H1 (cell line): Measurements from ENCODE around the gene NPAS4. TPM values are rescaled to one million over a fixed set of nuclear protein-coding genes. Genes with fewer than 3 reads are reported as not detected.

ENCODE experiments used
- CTCF ChIA-PET: fragments of 300-600 bp; sonication (Branson Sonifier 250); formaldehyde crosslinking; loops from one replicate; lab custom pipeline; 2021; ENCODE audit not compliant: partially characterized antibody; lab: Charles Lee
- POLR2A ChIA-PET: fragments of 300-600 bp; sonication (Branson Sonifier 250); formaldehyde crosslinking; loops from one replicate; lab custom pipeline; 2021; ENCODE audit warnings: inconsistent platforms; ENCODE audit not compliant: partially characterized antibody; lab: Charles Lee
- DNase-seq, 2 experiments: peaks; one replicate each; pipeline versions ENCODE4 v3.0.0 to v3.0.0-alpha.2; 2010 to 2022; ENCODE audit warnings: low spot score in 2 of 2, low read depth in 1 of 2, mixed read lengths in 1 of 2
- FAIRE-seq: peaks from 2 replicates; lab custom pipeline; 2011; peaks lifted over from hg19 to GRCh38; lab: Jason Lieb, UNC
- H2AFZ ChIP-seq: 2 replicates; pipeline ENCODE4 v1.8.1; 2012; ENCODE audit warnings: low read length, inconsistent platforms
- H2AK5ac ChIP-seq: 2 replicates; pipeline ENCODE4 v1.6.1; 2013; ENCODE audit warnings: low read depth, low read length
- H2BK120ac ChIP-seq: replicated peaks from 2 replicates; pipeline ENCODE3; 2013; ENCODE audit warnings: low read depth, low read length, inconsistent platforms
- H2BK12ac ChIP-seq: 2 replicates; pipeline ENCODE4 v1.6.1; 2013; ENCODE audit warnings: low read depth, low read length
- H2BK15ac ChIP-seq: 2 replicates; pipeline ENCODE4 v1.6.1; 2013; ENCODE audit warnings: low read length
- H2BK20ac ChIP-seq: 2 replicates; pipeline ENCODE4 v1.6.1; 2013; ENCODE audit warnings: low read length
- H2BK5ac ChIP-seq: 2 replicates; pipeline ENCODE4 v1.6.1; 2013; ENCODE audit warnings: low read depth, low read length
- H3K14ac ChIP-seq: 2 replicates; pipeline ENCODE4 v1.6.1; 2013; ENCODE audit warnings: inconsistent platforms; ENCODE audit not compliant: insufficient read length
- H3K18ac ChIP-seq: 2 replicates; pipeline ENCODE4 v1.6.1; 2013; ENCODE audit warnings: low read length; ENCODE audit errors: extremely low read depth
- H3K23ac ChIP-seq: 2 replicates; pipeline ENCODE4 v1.6.1; 2013; ENCODE audit warnings: inconsistent platforms; ENCODE audit not compliant: insufficient read length
- H3K23me2 ChIP-seq: 2 replicates; pipeline ENCODE4 v1.6.1; 2013; ENCODE audit warnings: low read depth, low read length
- H3K27ac ChIP-seq: 2 replicates; pipeline ENCODE4 v1.6.1; 2011; ENCODE audit warnings: low read depth, low read length, inconsistent platforms
- H3K27me3 ChIP-seq, 4 experiments: replicated peaks in 1 of 4; 1 replicate in 1 of 4; 2 replicates in 3 of 4; pipeline versions ENCODE4 v1.6.1 to v1.8.1; 2011 to 2013; ENCODE audit warnings: low read length in 3 of 4, mild to moderate bottlenecking in 3 of 4, inconsistent platforms in 2 of 4, mixed read lengths in 2 of 4, moderate library complexity in 1 of 4; ENCODE audit not compliant: control insufficient read depth in 3 of 4, insufficient read depth in 3 of 4; ENCODE audit errors: extremely low read depth in 1 of 4
- H3K36me3 ChIP-seq, 4 experiments: 2 replicates each; pipeline versions ENCODE4 v1.6.1 to v1.8.1; 2011 to 2013; ENCODE audit warnings: mild to moderate bottlenecking in 4 of 4, low read length in 3 of 4, moderate library complexity in 2 of 4, control low read depth in 1 of 4, inconsistent platforms in 1 of 4; ENCODE audit not compliant: insufficient read depth in 4 of 4, control insufficient read depth in 2 of 4
- H3K4ac ChIP-seq: replicated peaks from 2 replicates; pipeline ENCODE3; 2013; ENCODE audit warnings: low read length, low read depth, mixed read lengths, inconsistent platforms; ENCODE audit not compliant: insufficient read length
- H3K4me1 ChIP-seq, 4 experiments: replicated peaks in 1 of 4; 1 replicate in 1 of 4; 2 replicates in 3 of 4; pipeline versions ENCODE4 v1.6.1 to v1.8.1; 2011 to 2013; ENCODE audit warnings: low read length in 3 of 4, inconsistent platforms in 2 of 4, mixed read lengths in 1 of 4; ENCODE audit not compliant: insufficient read depth in 4 of 4, control insufficient read depth in 3 of 4
- H3K4me2 ChIP-seq, 2 experiments: 2 replicates each; pipeline versions ENCODE4 v1.6.1 to v1.8.1; 2011 to 2013; ENCODE audit warnings: low read depth in 2 of 2, low read length in 2 of 2, control low read depth in 1 of 2, inconsistent platforms in 1 of 2, mild to moderate bottlenecking in 1 of 2; ENCODE audit not compliant: insufficient read depth in 1 of 2
- H3K4me3 ChIP-seq, 4 experiments: fragments of 200-600, 300-600 bp in 1 of 4; sonication (generic), shearing (Covaris generic), sonication (Bioruptor Twin) in 1 of 4; 2 replicates each; pipeline versions ENCODE4 v1.5.1 to v1.8.1; 2011 to 2016; ENCODE audit warnings: low read length in 4 of 4, low read depth in 3 of 4, control low read depth in 2 of 4, inconsistent platforms in 2 of 4, mild to moderate bottlenecking in 2 of 4, mixed read lengths in 1 of 4, moderate library complexity in 1 of 4; ENCODE audit not compliant: insufficient read depth in 2 of 4; ENCODE audit errors: extremely low read depth in 1 of 4
- H3K56ac ChIP-seq: replicated peaks from 2 replicates; pipeline ENCODE3; 2013; ENCODE audit warnings: low read depth, mild to moderate bottlenecking, mixed read lengths, low read length, inconsistent platforms; ENCODE audit not compliant: insufficient read length
- H3K79me1 ChIP-seq: 2 replicates; pipeline ENCODE4 v1.6.1; 2013; ENCODE audit warnings: low read depth, low read length, control low read depth
- H3K79me2 ChIP-seq, 2 experiments: 2 replicates each; pipeline versions ENCODE4 v1.6.1 to v1.8.1; 2012 to 2013; ENCODE audit warnings: low read length in 2 of 2, mild to moderate bottlenecking in 2 of 2, inconsistent platforms in 1 of 2; ENCODE audit not compliant: insufficient read depth in 2 of 2, control insufficient read depth in 1 of 2
- H3K9ac ChIP-seq, 4 experiments: replicated peaks in 1 of 4; 1 replicate in 1 of 4; 2 replicates in 3 of 4; pipeline versions ENCODE4 v1.6.1 to v1.8.1; 2011 to 2013; ENCODE audit warnings: low read depth in 3 of 4, low read length in 3 of 4, control low read depth in 2 of 4, mild to moderate bottlenecking in 2 of 4, moderate library complexity in 2 of 4, inconsistent platforms in 1 of 4; ENCODE audit errors: extremely low read depth in 1 of 4
- H3K9me3 ChIP-seq, 2 experiments: 2 replicates each; pipeline versions ENCODE4 v1.6.1 to v1.8.1; 2012 to 2013; ENCODE audit warnings: mild to moderate bottlenecking in 2 of 2, moderate library complexity in 2 of 2, control low read depth in 1 of 2, inconsistent platforms in 1 of 2, low read depth in 1 of 2, low read length in 1 of 2, mixed read lengths in 1 of 2; ENCODE audit not compliant: insufficient read depth in 2 of 2
- H4K20me1 ChIP-seq, 2 experiments: replicated peaks in 1 of 2; 2 replicates each; pipeline versions ENCODE3 to v1.8.1; 2011 to 2013; ENCODE audit warnings: inconsistent platforms in 2 of 2, low read length in 2 of 2, mild to moderate bottlenecking in 1 of 2; ENCODE audit not compliant: insufficient read depth in 2 of 2, control insufficient read depth in 1 of 2
- H4K5ac ChIP-seq: 2 replicates; pipeline ENCODE4 v1.6.1; 2013; ENCODE audit warnings: low read length, low read depth, mixed read lengths, inconsistent platforms; ENCODE audit not compliant: insufficient read length
- H4K8ac ChIP-seq: 2 replicates; pipeline ENCODE4 v1.8.0; 2013; ENCODE audit warnings: mild to moderate bottlenecking, moderate library complexity, low read length, inconsistent platforms; ENCODE audit not compliant: insufficient read depth; ENCODE audit errors: extremely low read depth
- H4K91ac ChIP-seq: replicated peaks from 2 replicates; pipeline ENCODE3; 2013; ENCODE audit warnings: low read length, mixed read lengths, inconsistent platforms; ENCODE audit not compliant: insufficient read length
- KDM1A ChIP-seq: fragments of 200-600, 300-600 bp; sonication (generic); IDR thresholded peaks from 2 replicates; pipeline ENCODE4 v1.7.1; 2016; ENCODE audit warnings: mild to moderate bottlenecking, low read length, borderline replicate concordance
- RFX5 ChIP-seq: IDR thresholded peaks from 2 replicates; pipeline ENCODE4 v1.6.1; 2011; ENCODE audit warnings: low read depth, low read length, improper control_type of control experiment, borderline replicate concordance
- WGBS, 2 experiments: shearing (Covaris generic) in 1 of 2; methylation state at CpG; one replicate each; pipeline versions ENCODE4 v1.1.6 to v1.1.7; 2013 to 2015; ENCODE audit warnings: low lambda C conversion rate in 2 of 2, mixed read lengths in 2 of 2, inconsistent platforms in 1 of 2, low coverage in 1 of 2, missing lambda C conversion rate in 1 of 2; ENCODE audit not compliant: insufficient replicate concordance in 2 of 2, insufficient coverage in 1 of 2, insufficient read length in 1 of 2; ENCODE audit errors: extremely low coverage in 1 of 2, missing lambda C conversion rate in 1 of 2; 5-methylcytosine and 5-hydroxymethylcytosine counted together
- polyA plus RNA-seq, 7 experiments: library from polyadenylated mRNA; depleted of rRNA in 3 of 7; stranded (reverse) in 5 of 7; unstranded in 2 of 7; fragments of >200 nt in 5 of 7; fragments of 200-250 nt in 2 of 7; gene quantifications; 1 replicate in 5 of 7; 2 replicates in 1 of 7; 4 replicates in 1 of 7; pipeline versions ENCODE4 v1.2.1 to v1.2.3, GENCODE V29; 2011 to 2013; ENCODE audit warnings: missing spikeins in 2 of 7, mixed read lengths in 2 of 7
- total RNA-seq: library from RNA; stranded (reverse); fragmentation: NEBNext Ultra II Directional; extraction: Animal tissue kit (Norgen Biotek cat#: 25700); gene quantifications from 2 replicates; pipeline ENCODE4 v1.2.1, GENCODE V29; 2021

NPAS4 gene
- total and polyA plus RNA-seq, 2 of the 8 experiments (the other 6 are each of a cell fraction or from before 2014, with no cell fraction given), result 0.73 to 0.99 TPM

DNA sequence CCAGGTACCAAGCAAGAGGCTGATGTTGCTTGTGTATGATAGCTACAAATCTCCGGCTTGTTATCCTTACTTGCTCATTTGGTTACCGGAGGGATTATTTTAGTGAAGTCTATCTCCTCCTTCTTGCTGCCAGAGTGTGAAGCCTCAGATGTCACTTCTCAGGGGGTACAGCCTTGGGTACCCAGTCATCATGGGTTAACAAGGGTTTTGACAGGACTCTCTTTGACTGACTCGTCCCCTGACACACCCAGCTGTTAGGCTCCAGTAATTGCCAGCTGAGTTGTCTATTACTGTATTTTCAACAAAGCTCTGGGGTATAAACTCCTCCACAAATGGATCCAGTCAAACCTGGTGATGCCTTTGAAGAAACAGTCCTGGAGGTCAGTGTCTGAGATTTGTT lies 34.0 kb downstream of the NPAS4 start:
- Histone ChIP-seq H3K4me2 (no peak overlapping the region), H4K91ac (no peak overlapping the region), H3K4ac (no peak overlapping the region), H3K23me2 (no peaks in the 10 kb centered on the region), H3K79me1 (no peaks in the 10 kb centered on the region), H3K18ac (no peak overlapping the region), H2BK15ac (no peak overlapping the region), H3K36me3 (no peaks in the 10 kb centered on the region), H2BK12ac (no peak overlapping the region), H4K8ac (no peak overlapping the region), H2BK20ac (no peak overlapping the region), H2BK120ac (no peak overlapping the region), H3K4me1 (no peaks in the 10 kb centered on the region), H3K56ac (no peak overlapping the region), H3K14ac (no peak overlapping the region), H2AFZ (no peak overlapping the region), H3K9me3 (peaks cover 0 to 4% of the 10 kb centered on the region in 2 experiments; a peak in 1 of 4 replicates), H4K20me1 (no peaks in the 10 kb centered on the region), H3K27ac (no peak overlapping the region), H3K9ac (no peak overlapping the region), H2AK5ac (no peak overlapping the region), H3K23ac (no peak overlapping the region), H3K79me2 (no peaks in the 10 kb centered on the region), H3K4me3 (no peak overlapping the region), H3K27me3 (no peaks in the 10 kb centered on the region; a peak in 1 of 7 replicates), H2BK5ac (no peak overlapping the region), H4K5ac (no peak overlapping the region)
- DNase-seq, result no peak
- WGBS, 2 experiments, result 91% methylated on average over 3 of the region's 3 CpGs; no CpG with 5 or more reads in 1 of the 2 experiments
- CTCF ChIA-PET, result interaction anchor here (1.0 to 2.3 kb wide), 8 partner anchors 10 to 69 kb away, joined by 3 to 8 read pairs (median 5); partner anchors contain the start of gene MRPL11
- POLR2A ChIA-PET, result interaction anchor here (0.8 to 1.6 kb wide), 2 partner anchors 11 to 16 kb away, joined by 3 to 6 read pairs; partner anchors contain the start of gene MRPL11
- no peak for FAIRE-seq
- TF ChIP-seq KDM1A (no peak), RFX5 (no peak)
